GM12892 (cell line): ENCODE measurements around the gene CTNNA3.

Experiments used
- POLR2A ChIP-seq: IDR thresholded peaks from 2 replicates; pipeline ENCODE4 v1.6.1; 2011; ENCODE audit warnings: low read depth, low read length, control low read depth
- POLR2AphosphoS5 ChIP-seq: IDR thresholded peaks from 2 replicates; pipeline ENCODE4 v1.6.1; 2011; ENCODE audit warnings: low read depth, low read length, control low read depth
- TAF1 ChIP-seq: IDR thresholded peaks from 2 replicates; pipeline ENCODE4 v1.6.1; 2011; ENCODE audit warnings: low read depth, mild to moderate bottlenecking, control low read depth, low read length, borderline replicate concordance

GRCh38 chr10:67086327-67087134, 609.5 kb downstream of the CTNNA3 start:
- TF ChIP-seq POLR2A (no peak), POLR2AphosphoS5 (no peak), TAF1 (no peak)
